HG03066 (cell line): ENCODE results near the gene DDX47.

Experiments used
- ATAC-seq: cut with Tn5 transposase; IDR thresholded peaks from one replicate; pipeline ENCODE4 v1.9.1; 2021; ENCODE audit warnings: low read depth; ENCODE audit not compliant: unreplicated experiment

The DDX47 gene

GRCh38 chr12:12813120-12814101 lies at the start of gene DDX47:
Gene DDX47 (plus strand): TSS chr12:12813346. CDS start chr12:12813368, 22 bp downstream.
- peak; percentile 63 for ATAC-seq

GRCh38 chr12:12764824-12765223 lies 48.3 kb upstream of the DDX47 start:
- no peak for ATAC-seq

GRCh38 chr12:12770262-12770661 lies 42.9 kb upstream of the DDX47 start:
- no peak for ATAC-seq

GRCh38 chr12:12774791-12775190 lies 38.4 kb upstream of the DDX47 start:
- ATAC-seq: no peak

- ATAC-seq: no peak
These were observed 36.9 kb upstream of the DDX47 start for GRCh38 chr12:12776261-12776660.

GRCh38 chr12:12777092-12777491 lies 36.1 kb upstream of the DDX47 start:
- no peak for ATAC-seq

GRCh38 chr12:12779007-12779406 lies 34.1 kb upstream of the DDX47 start:
- no peak for ATAC-seq

GRCh38 chr12:12779529-12779928 lies 33.6 kb upstream of the DDX47 start:
- ATAC-seq: no peak

GRCh38 chr12:12784116-12784515 lies 29.0 kb upstream of the DDX47 start:
- ATAC-seq: no peak

- ATAC-seq: no peak
These were observed 28.0 kb upstream of the DDX47 start, which contains the start of gene APOLD1 for GRCh38 chr12:12784911-12785814. Gene APOLD1 (plus strand): TSS chr12:12785659. CDS start chr12:12785692, 33 bp downstream.

GRCh38 chr12:12786351-12786705 lies 26.8 kb upstream of the DDX47 start:
- ATAC-seq: peak; percentile 19

- peak; percentile 82 for ATAC-seq
These were observed 26.2 kb upstream of the DDX47 start for GRCh38 chr12:12786706-12787601.

- ATAC-seq: no peak
These were observed 25.0 kb upstream of the DDX47 start for GRCh38 chr12:12788131-12788530.

- ATAC-seq: peak; percentile 64
These were observed 24.3 kb upstream of the DDX47 start for GRCh38 chr12:12788675-12789368.

GRCh38 chr12:12790956-12791355 lies 22.2 kb upstream of the DDX47 start:
- ATAC-seq: no peak

- ATAC-seq: no peak
These were observed 21.3 kb upstream of the DDX47 start for GRCh38 chr12:12791756-12792369.

GRCh38 chr12:12792421-12792820 lies 20.7 kb upstream of the DDX47 start:
- no peak for ATAC-seq

GRCh38 chr12:12794686-12795085 lies 18.5 kb upstream of the DDX47 start:
- ATAC-seq: no peak

- ATAC-seq: no peak
These were observed 17.0 kb upstream of the DDX47 start for GRCh38 chr12:12796171-12796570.
